ENCODE results near the gene TRNP1.

Gene TRNP1

DNA sequence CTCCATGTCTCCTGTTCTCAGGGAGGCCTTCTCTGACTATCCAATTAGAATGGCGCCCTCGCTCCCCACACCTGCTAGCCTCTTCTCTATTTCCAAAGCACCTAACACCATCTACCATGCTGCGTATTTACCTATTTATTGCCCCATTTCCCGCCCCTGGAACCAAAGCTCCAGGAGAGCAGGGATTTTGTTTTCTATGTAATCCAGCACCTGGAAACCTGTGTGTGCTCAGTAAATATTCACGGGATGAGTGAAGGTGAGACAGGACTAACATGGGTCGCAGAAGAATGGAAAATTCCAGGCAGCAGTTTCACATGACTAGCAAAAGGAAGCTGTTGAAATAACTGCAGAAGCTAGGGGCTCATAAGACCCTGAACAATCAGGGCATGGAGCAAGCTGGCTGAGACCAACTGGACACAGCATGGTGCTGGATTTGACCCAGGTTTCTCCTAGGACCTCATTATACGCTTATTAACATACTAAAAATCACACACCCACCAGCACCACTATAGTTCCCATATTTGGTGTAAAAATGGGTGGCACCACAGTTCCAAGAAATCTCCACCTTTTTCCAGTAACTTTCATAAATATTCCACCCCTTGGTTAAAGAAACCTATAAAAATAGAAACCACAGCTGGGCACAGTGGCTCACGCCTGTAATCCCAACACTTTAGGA, 34.2 kb downstream of the TRNP1 start:
- DNase-seq (ENCODE audit: low spot score) = no peak

DNA sequence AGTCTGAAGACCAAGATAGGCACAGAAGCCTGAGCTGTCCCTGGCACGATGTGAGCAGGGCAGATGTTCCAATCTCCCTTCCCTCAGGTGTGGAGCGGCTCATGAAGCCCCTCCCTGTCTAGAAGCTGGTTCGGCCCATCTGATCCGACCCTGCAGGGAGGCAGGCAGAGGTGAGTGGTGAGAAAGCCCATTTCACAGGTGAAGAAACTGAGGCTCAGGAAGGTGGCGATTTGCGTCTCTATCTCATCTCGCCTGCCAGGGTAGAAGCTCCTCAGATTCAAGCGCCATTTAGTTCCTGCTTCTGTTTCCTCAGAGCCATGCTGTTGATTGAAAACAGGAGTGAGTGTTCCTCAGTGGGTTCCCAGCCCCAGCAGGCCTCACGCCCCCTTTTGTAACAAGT, 36.0 kb downstream of the TRNP1 start:
- no peak for DNase-seq (ENCODE audit: low spot score)

DNA sequence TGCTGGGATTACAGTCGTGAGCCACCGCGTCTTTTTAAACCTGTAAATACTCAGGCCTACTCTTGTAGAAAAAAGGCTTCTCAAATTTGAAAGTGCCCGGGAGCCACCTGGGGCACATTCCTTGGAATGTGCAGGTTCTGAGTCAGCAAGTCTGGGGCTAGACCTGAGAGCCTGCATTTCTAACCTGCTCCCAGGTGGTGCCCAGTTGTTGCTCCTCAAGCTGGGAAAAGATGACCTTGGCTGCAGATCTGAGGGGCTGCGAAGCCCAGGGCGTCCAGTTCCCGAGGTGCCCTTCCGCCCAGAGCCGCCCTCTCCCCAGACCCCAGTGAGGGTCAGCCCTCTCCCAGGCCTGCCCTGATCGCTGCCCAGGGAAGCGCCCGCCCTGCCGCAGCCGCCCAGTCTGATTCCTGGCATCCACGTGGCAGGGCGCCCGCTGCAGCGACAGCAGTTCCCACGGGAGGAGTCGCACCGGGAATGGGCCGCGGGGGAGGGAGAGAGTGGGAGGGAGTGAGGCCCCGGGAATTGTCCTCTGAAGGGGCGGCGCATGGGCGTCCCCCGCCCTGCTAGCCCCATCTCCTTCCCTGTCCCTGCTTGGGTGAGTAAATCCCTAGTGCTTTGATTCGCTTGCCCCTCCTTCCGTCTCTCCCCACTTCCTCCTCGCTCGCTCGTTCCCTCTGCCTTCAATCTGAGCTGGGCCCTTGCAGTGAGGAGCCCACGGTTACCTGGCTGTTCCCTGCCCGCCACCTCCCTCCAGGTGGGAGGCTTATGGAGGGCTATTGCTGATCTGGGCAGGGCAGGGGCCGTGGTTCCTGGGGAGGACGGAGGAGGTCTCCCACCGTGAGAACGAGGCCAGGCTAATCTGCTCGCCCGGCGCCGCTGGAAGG, 38.0 kb downstream of the TRNP1 start:
- no peak for DNase-seq (ENCODE audit: low spot score)

DNA sequence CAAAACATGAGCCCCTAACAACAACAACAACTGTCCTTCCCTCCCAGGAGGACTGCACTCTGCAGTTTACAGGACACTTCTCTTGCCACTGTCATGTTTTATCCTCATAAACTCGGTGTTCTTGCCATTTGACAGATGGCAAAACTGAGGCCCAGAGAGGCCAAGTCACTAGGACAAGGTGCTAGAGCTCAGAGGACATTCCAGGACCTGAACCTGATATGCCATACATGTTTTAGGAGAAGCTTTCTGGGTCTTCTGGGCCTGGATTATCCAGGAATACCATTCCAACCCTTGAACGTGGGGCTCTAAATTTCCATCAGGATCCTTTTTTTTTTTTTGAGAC, 38.6 kb downstream of the TRNP1 start:
- no peak for DNase-seq (ENCODE audit: low spot score)

DNA sequence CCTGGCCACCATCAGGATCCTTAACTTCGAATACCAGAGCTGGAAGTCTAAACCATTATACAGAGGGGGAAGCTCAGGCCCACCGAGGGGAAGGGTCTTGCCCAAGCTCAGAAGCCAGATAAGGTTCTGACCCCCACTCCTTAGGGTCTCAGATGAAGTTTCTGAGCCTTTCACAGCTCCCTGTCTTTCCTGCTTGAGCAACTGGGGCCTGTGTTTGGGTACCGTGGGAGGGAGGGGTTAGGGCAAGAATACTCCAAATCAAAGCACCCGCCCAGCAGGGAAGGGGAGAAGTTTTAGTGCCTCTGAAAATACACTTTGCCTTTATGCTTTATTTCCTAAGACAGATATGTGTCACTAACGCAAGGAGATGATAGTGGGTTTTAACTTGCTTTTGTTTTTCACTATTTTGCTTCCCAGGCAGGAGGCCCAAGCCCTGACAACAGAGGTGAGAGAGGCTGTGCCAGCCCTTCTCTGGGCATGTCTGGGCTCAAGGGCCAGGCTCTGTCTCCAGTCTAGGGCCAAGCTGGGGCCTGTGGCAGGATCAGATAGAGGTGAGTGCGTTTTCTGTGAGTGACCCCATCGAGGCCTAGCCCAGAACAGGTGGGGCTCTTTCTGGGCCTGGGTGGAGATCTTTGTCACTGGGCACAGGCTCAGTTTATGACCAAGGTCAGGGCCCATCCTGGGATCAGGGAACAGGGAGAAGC, 39.7 kb downstream of the TRNP1 start:
- no peak for DNase-seq (ENCODE audit: low spot score)

DNA sequence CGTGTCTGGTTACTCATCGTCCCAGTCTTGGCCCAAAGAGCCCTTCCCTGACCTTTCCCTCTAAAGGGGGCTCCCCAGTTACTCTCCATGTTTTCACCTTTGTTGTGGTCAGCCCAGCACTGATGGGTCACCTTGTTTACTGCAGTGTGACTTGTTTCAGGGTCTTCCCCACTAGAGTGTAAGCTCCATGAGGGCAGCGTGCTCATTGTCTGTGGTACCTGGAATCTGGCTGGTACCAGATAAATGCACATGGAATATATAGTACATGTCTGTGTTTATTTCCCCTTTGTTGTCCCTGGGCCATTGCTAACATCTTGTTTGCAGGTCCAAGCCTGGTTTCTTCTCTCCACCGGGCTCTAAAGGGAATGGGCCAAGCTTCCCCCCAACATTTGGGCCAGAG, 41.9 kb downstream of the TRNP1 start:
- DNase-seq (ENCODE audit: low spot score) = no peak

DNA sequence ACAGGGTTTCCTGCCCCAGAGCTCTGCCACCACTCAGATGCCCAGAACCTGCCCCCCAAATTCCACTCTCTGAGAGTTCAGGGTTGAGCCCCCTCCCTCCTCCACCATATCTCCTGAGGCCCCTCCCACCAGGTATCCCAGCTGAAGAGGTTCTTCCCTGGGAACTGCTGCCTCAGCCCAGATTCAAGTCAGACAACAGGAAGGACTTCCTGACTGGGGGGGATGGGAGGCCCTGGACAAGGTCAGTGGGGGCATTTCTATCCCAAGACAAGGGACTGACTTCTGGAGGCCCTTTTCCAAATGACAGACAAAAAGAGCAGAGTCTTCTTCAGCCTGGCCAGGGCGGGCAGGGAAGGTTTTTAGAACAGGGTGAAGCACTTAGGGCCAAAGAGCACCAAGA, 43.2 kb downstream of the TRNP1 start:
- no peak for DNase-seq (ENCODE audit: low spot score)

DNA sequence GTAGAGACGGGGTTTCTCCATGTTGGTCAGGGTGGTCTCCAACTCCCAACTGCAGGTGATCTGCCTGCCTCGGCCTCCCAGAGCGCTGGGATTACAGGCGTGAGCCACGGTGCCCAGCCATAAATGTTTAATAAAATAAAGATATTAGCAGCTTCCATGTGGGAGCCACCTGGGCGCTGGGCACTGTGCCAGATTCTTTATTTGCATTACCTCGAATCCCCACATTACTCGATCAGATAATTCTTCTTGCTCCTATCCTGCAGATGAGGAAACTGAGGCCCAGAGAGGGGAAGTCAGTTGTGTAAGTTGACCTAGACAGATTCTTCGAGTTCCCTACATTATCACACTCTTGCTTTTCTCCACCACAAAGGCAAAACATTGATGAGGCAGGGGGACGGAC, 44.0 kb downstream of the TRNP1 start:
- DNase-seq (ENCODE audit: low spot score) = no peak

DNA sequence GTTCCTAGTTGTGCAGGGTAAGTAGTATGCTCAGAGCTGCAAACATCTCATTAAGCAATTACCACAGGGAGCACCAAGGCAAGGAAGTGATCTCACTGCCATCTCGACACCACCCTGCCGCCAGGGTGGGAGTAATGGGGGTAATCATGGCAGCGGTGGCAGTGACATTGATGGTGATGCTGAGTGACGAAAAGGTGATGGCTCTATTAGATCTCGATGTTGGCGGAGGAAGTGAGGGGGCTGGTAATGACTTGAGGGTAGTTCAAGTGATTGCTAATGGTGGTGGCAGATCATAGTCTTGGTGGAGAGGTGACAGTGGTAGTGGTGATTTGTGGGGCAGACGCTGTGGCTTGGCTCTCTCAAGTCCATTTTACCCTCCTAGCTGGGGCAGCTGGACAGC, 44.5 kb downstream of the TRNP1 start:
- no peak for DNase-seq (ENCODE audit: low spot score)

DNA sequence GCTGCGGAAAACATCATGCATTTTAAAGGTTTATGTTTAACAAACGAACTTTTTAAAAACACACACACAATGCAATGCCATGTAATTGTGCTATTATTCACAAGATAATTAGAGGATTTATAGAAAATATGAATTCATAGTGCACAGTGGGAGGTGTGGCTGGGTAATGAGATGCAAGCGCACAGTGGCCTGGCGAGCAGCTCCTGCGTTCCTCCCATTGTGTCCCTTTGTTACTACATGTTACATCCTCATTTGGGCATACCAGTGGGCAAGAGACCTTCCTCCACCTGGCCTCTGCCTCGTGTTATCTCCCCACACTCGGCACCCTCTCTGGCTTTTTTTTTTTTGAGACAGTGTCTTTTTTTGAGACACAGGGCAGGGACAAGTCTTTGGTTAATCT, 49.2 kb downstream of the TRNP1 start:
- DNase-seq (ENCODE audit: low spot score) = no peak

DNA sequence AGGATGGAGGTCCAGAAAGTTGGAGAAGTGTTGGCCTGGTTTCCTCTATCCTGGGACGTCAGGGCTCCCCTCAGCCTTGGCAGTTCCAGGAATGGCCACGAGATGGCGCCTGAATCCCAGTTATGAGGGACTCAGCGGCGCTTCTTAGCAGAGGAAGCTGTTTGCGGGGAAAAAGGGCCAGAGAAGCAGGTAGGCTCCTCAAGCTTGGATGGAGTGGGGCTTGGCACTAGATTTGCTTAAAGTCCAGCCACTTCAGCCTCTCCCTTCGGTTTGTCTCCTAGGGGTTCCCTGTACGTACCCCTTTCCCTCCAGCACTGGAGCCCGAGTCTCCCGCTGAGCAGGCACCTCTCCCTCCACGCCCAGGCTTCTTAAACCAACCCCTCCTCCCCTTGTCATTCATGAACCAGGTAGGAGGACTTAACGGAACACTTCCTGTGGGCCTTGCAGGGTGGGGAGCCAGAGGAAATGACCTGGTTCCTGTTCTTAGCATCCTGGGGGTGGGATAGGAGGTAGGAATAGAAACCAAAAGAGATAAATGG, 51.2 kb downstream of the TRNP1 start:
- DNase-seq (ENCODE audit: low spot score) = peak; percentile 75

DNA sequence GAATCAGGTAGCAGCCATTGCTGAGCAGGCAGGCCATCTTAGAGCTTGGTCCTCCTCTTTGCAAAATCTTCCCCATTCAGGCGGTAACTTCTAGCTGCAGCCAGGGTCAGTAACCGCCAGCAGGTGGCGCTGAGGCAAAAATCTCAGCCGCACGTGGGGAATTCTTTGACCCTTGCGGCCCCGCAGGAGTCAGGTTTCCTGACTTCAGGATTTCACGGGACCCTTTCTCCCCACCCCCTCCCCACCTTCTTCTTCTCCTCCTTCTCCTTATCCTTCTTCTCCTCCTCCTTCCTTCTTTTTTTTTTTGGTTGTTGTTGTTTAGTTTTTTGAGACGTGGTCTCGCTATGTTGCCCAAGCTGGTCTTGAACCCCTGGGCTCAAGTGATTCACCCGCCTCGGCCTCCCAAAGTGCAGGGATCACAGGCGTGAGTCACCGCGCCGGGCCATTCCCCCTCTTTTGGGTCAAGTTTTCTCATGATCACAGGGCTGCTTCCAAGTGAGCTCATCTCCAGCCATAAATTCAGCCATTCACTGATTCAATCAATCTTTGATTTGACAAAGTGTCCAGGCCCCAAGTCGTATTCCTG, 52.6 kb downstream of the TRNP1 start:
- peak; percentile 64 for DNase-seq (ENCODE audit: low spot score)

DNA sequence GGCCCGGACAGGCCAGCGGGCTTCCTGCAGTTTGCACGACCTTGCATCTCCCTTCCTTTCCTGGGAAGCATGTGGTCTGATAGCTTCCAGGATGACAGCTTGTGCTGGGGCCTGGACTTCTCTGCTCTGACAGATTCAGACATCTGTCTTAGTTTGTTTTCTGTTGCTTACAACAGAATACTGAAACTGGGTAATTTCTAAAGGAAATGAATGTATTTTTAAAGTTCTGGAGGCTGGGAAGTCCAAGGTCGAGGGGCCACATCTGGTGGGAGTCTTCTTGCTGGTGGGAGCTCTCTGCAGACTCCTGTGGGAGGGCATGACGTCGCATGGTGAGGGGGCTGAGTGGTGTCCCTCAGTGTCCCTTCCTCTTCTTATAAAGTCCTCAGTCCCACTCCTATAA, 54.4 kb downstream of the TRNP1 start:
- no peak for DNase-seq (ENCODE audit: low spot score)

DNA sequence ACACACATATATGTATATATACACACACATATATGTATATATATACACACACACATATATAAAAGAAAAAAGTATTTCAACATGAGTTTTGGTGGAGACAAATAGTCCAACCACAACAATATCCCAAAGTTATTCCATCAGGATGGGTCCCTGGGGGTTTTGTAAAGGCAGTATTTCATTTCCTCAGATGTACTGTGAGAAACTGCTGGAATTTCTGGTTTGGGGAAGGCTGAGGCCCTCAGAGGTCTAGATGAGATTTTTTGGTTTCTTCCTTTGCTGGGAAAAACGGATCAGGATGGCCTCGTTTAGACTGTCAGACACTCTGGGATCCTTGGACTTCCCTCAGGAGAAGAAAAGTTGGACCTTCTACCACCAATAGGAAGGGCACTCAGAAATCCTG, 55.6 kb downstream of the TRNP1 start:
- DNase-seq (ENCODE audit: low spot score) = no peak

DNA sequence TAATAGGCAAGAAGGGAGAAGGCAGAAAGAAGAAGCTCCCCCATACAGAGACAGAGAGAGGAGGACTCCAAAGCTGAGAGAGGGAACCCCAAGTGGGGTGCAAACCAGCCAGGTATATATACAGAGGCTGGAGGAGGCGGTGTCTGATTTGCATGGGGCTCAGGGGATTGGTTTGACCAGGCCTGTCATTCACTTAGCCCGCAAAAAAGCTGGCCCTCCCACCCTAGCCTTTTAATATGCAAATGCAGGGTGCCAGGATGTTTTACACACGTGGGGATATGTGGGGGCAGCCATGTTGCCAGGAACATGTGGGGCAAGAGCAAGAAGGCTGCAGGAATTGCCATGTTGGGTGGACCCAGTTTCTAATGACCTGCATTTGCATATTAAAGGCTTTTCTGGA, 56.1 kb downstream of the TRNP1 start:
- DNase-seq (ENCODE audit: low spot score) = no peak
